GM23338 (cell line): Measurements from ENCODE around the gene RNF166. TPM values are rescaled to one million over a fixed set of nuclear protein-coding genes. Genes with fewer than 3 reads are reported as not detected.
A peak's percentile ranks its signal among the peaks of the same experiment; 100 is the strongest.

Experiments used
- ATAC-seq: fragments of 200-7000 bp; cut with Tn5 transposase; 3 replicates; pipeline ENCODE4 v1.9.1; 2020
- DNase-seq: peaks from one replicate; pipeline ENCODE4 v3.0.0-alpha.2; 2015; ENCODE audit warnings: low spot score
- H2AFZ ChIP-seq: fragments of 200-600 bp; sonication (generic); 2 replicates; pipeline ENCODE4 v1.8.0; 2016; ENCODE audit warnings: antibody characterized with exemption, mild to moderate bottlenecking, moderate library complexity
- H3F3A ChIP-seq: fragments of 200-600 bp; sonication (generic); replicated peaks from 2 replicates; pipeline ENCODE4 v1.8.0; 2017; ENCODE audit warnings: antibody characterized with exemption, mixed run types, low read depth
- H3K27ac ChIP-seq: fragments of 200-600 bp; sonication (generic); 2 replicates; pipeline ENCODE4 v1.6.1; 2016; ENCODE audit warnings: low read depth
- H3K27me3 ChIP-seq: fragments of 200-600 bp; sonication (generic); 2 replicates; pipeline ENCODE4 v1.8.0; 2016; ENCODE audit warnings: mild to moderate bottlenecking, mixed run types, moderate library complexity; ENCODE audit not compliant: insufficient read depth
- H3K36me3 ChIP-seq: fragments of 200-600 bp; sonication (generic); 2 replicates; pipeline ENCODE4 v1.8.0; 2016; ENCODE audit warnings: mild to moderate bottlenecking; ENCODE audit not compliant: insufficient read depth
- H3K4me1 ChIP-seq: fragments of 200-600 bp; sonication (generic); 2 replicates; pipeline ENCODE4 v1.8.0; 2016; ENCODE audit warnings: mild to moderate bottlenecking, moderate library complexity; ENCODE audit not compliant: insufficient read depth
- H3K4me2 ChIP-seq: fragments of 200-600 bp; sonication (generic); 2 replicates; pipeline ENCODE4 v1.7.1; 2017; ENCODE audit warnings: mixed run types
- H3K4me3 ChIP-seq: fragments of 200-600 bp; sonication (generic); 2 replicates; pipeline ENCODE4 v1.6.1; 2016; ENCODE audit warnings: mixed run types
- H3K79me2 ChIP-seq: fragments of 200-600 bp; sonication (generic); replicated peaks from 2 replicates; pipeline ENCODE4 v1.8.0; 2017; ENCODE audit warnings: mild to moderate bottlenecking; ENCODE audit not compliant: insufficient read depth
- H3K9me2 ChIP-seq: fragments of 200-600 bp; sonication (generic); 2 replicates; pipeline ENCODE4 v1.8.0; 2017; ENCODE audit not compliant: insufficient read depth
- H4K20me1 ChIP-seq: fragments of 200-600 bp; sonication (generic); replicated peaks from 2 replicates; pipeline ENCODE4 v1.8.0; 2017; ENCODE audit warnings: mild to moderate bottlenecking; ENCODE audit not compliant: insufficient read depth
- H3K27ac Mint-ChIP-seq: 2 replicates; pipeline ENCODE4 v1.8.0; 2020; ENCODE audit warnings: inconsistent platforms, mild to moderate bottlenecking, moderate library complexity, mixed read lengths
- H3K27me3 Mint-ChIP-seq: 3 replicates; pipeline ENCODE4 v1.8.0; 2022; ENCODE audit warnings: low read depth, mild to moderate bottlenecking, moderate library complexity, mixed read lengths, inconsistent platforms; ENCODE audit not compliant: insufficient read depth, poor library complexity
- H3K36me3 Mint-ChIP-seq: 3 replicates; pipeline ENCODE4 v1.8.0; 2021; ENCODE audit warnings: low read depth, mild to moderate bottlenecking, inconsistent platforms, moderate library complexity, mixed read lengths
- H3K4me1 Mint-ChIP-seq: 3 replicates; pipeline ENCODE4 v1.8.0; 2020; ENCODE audit warnings: mild to moderate bottlenecking, inconsistent platforms, mixed read lengths
- H3K4me3 Mint-ChIP-seq: 3 replicates; pipeline ENCODE4 v1.8.0; 2021; ENCODE audit warnings: moderate library complexity, mild to moderate bottlenecking, inconsistent platforms, mixed read lengths
- H3K9me3 Mint-ChIP-seq: 3 replicates; pipeline ENCODE4 v1.8.0; 2020; ENCODE audit warnings: moderate library complexity, mild to moderate bottlenecking, inconsistent platforms, mixed read lengths
- CREB1 ChIP-seq: fragments of 250-450 bp; sonication (Bioruptor Pico); IDR thresholded peaks from 2 replicates; pipeline ENCODE4 v1.5.0; 2020; ENCODE audit warnings: low read depth, mild to moderate bottlenecking, moderate library complexity
- EZH2 ChIP-seq: fragments of 200-600 bp; sonication (generic); IDR thresholded peaks from one replicate; pipeline ENCODE4 v1.8.0; 2017; ENCODE audit warnings: antibody characterized with exemption, mild to moderate bottlenecking, low read depth; ENCODE audit not compliant: unreplicated experiment
- JUNB ChIP-seq: IDR thresholded peaks from one replicate; pipeline ENCODE4 v1.6.1; 2016; ENCODE audit warnings: antibody characterized with exemption; ENCODE audit not compliant: unreplicated experiment
- STAT1 ChIP-seq: IDR thresholded peaks from one replicate; pipeline ENCODE4 v1.6.1; 2016; ENCODE audit warnings: antibody characterized with exemption; ENCODE audit not compliant: unreplicated experiment
- ZNF114 ChIP-seq: fragments of 250-450 bp; sonication (Bioruptor Pico); IDR thresholded peaks from 2 replicates; pipeline ENCODE4 v1.5.0; 2020; ENCODE audit warnings: mild to moderate bottlenecking, moderate library complexity
- ZNF331 ChIP-seq: fragments of 250-450 bp; sonication (Bioruptor Pico); IDR thresholded peaks from 2 replicates; pipeline ENCODE4 v1.5.0; 2020; ENCODE audit warnings: low read depth, mild to moderate bottlenecking, moderate library complexity
- ZNF462 ChIP-seq: fragments of 250-450 bp; sonication (Bioruptor Pico); IDR thresholded peaks from 2 replicates; pipeline ENCODE4 v1.5.0; 2020; ENCODE audit warnings: mild to moderate bottlenecking, moderate library complexity
- polyA plus RNA-seq: library from polyadenylated mRNA; unstranded; fragments of >200 nt; fragmentation: Nextera tagmentation; extraction: Ambion mirVana; gene quantifications from 2 replicates; pipeline ENCODE4 v1.2.1, GENCODE V29; 2016
- total RNA-seq: library from RNA; depleted of rRNA; stranded (reverse); fragments of >200 nt; shearing (Covaris generic); gene quantifications from 2 replicates; pipeline ENCODE4 v1.2.3, GENCODE V29; 2014
- TF ChIP-seq, protein P1 (sequence below): IDR thresholded peaks from one replicate; pipeline ENCODE4 v1.6.1; 2018; ENCODE audit warnings: antibody characterized with exemption; ENCODE audit not compliant: unreplicated experiment

Gene RNF166
- total and polyA plus RNA-seq, 2 experiments from 2014 or later = 24.9 to 43.4 TPM

DNA sequence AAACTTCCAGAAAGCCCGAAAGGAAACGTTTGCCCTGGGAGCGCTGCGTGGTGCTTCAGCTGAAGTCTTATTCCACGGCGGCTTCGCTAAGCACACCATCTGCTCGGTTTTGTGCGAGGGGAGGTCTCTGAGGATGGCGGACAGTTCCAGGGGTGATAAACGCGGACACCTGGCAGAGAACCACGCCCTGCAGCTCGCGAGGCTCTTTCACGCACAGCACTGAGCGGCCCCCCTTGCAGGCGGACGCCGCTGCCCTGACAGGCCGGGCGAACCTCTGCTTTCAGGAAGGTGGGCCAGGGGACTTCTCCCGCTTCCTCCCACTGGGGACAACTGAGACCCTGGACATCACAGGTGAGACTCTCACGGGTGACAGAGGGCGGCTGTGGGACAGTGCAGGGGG is 47.0 kb downstream of the RNF166 start:
- H4K20me1 ChIP-seq = peaks cover 35% of the 10 kb centered on the region
- peaks cover 16% of the 10 kb centered on the region for H3K4me1 ChIP-seq
- H3F3A ChIP-seq = 0 out of 2 replicates have a peak, but pooled peaks cover 9% of the 10 kb centered on the region
- no peak overlapping the region for H3K27ac ChIP-seq
- Mint-ChIP-seq H3K27ac (peak overlapping the region; percentile 62; the same call in 1 of the 2 replicates), H3K4me3 (no peak overlapping the region), H3K27me3 (peaks cover 13% of the 10 kb centered on the region), H3K4me1 (peaks cover 12% of the 10 kb centered on the region; the same call in 2 of the 3 replicates), H3K36me3 (peaks cover 14% of the 10 kb centered on the region; the same call in 2 of the 3 replicates), H3K9me3 (no peaks in the 10 kb centered on the region)
- no peak for TF ChIP-seq ZNF331 (CRISPR knock-in tag)
- no peak for TF ChIP-seq ZNF114 (CRISPR knock-in tag)
- TF ChIP-seq ZNF462 (CRISPR knock-in tag) = no peak
- TF ChIP-seq EZH2 = no peak
- no peak for TF ChIP-seq CREB1
- TF ChIP-seq JUNB = no peak
- no peak for TF ChIP-seq STAT1
- TF ChIP-seq, protein P1, sequence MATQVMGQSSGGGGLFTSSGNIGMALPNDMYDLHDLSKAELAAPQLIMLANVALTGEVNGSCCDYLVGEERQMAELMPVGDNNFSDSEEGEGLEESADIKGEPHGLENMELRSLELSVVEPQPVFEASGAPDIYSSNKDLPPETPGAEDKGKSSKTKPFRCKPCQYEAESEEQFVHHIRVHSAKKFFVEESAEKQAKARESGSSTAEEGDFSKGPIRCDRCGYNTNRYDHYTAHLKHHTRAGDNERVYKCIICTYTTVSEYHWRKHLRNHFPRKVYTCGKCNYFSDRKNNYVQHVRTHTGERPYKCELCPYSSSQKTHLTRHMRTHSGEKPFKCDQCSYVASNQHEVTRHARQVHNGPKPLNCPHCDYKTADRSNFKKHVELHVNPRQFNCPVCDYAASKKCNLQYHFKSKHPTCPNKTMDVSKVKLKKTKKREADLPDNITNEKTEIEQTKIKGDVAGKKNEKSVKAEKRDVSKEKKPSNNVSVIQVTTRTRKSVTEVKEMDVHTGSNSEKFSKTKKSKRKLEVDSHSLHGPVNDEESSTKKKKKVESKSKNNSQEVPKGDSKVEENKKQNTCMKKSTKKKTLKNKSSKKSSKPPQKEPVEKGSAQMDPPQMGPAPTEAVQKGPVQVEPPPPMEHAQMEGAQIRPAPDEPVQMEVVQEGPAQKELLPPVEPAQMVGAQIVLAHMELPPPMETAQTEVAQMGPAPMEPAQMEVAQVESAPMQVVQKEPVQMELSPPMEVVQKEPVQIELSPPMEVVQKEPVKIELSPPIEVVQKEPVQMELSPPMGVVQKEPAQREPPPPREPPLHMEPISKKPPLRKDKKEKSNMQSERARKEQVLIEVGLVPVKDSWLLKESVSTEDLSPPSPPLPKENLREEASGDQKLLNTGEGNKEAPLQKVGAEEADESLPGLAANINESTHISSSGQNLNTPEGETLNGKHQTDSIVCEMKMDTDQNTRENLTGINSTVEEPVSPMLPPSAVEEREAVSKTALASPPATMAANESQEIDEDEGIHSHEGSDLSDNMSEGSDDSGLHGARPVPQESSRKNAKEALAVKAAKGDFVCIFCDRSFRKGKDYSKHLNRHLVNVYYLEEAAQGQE = no peak
- peaks cover 52% of the 10 kb centered on the region for H3K79me2 ChIP-seq
- peaks cover 7% of the 10 kb centered on the region for H3K36me3 ChIP-seq
- DNase-seq (no peak), ATAC-seq (no peak)
- no peak overlapping the region for H3K4me3 ChIP-seq
- H3K9me2 ChIP-seq = no peaks in the 10 kb centered on the region
- H3K27me3 ChIP-seq = no peaks in the 10 kb centered on the region
- H2AFZ ChIP-seq = no peak overlapping the region
- H3K4me2 ChIP-seq = no peak overlapping the region
